Gastroesophageal sphincter (tissue), 3 donors: ENCODE results near the gene LRIT2.

ENCODE experiments used
- CTCF ChIP-seq, 4 experiments: fragments of 200-600 bp in 2 of 4; fragments of 450-650 bp in 2 of 4; sonication (generic) in 1 of 4; IDR thresholded peaks; one replicate each; pipeline ENCODE4 v1.5.1; 2017 to 2019; ENCODE audit warnings: antibody characterized with exemption in 4 of 4, mild to moderate bottlenecking in 2 of 4, moderate library complexity in 2 of 4
- EP300 ChIP-seq: sonication (generic); formaldehyde crosslinking; IDR thresholded peaks from one replicate; pipeline ENCODE4 v1.6.1; 2017; ENCODE audit warnings: antibody characterized with exemption, mild to moderate bottlenecking
- POLR2A ChIP-seq, 2 donors: fragments of 450-650 bp; IDR thresholded peaks; one replicate each; pipeline ENCODE4 v1.6.1; 2017; ENCODE audit warnings: antibody characterized with exemption in 2 of 2, mild to moderate bottlenecking in 2 of 2, moderate library complexity in 1 of 2

- TF ChIP-seq CTCF (IDR thresholded peaks at IDR 0.05) (no peak), EP300 (no peak), POLR2A (IDR thresholded peaks at IDR 0.05) (no peak)
Measured at GRCh38 chr10:84173501-84173929, 51.8 kb downstream of the LRIT2 start, which contains the start of gene GPR15LG.
